Measurements from ENCODE around the gene KIF4A. TPM values are rescaled to one million over a fixed set of nuclear protein-coding genes. Genes with fewer than 3 reads are reported as not detected.
"Not testable (repeated sequence)": the region's sequence is repeated elsewhere in the genome, so short reads cannot be mapped to it uniquely, and the experiment has no call there.

Gene KIF4A
- total and polyA plus RNA-seq, 10 of the 15 experiments (the other 5 are each of a cell fraction or from before 2014, with no cell fraction given), result 10.8 to 28.8 (median 22.5) TPM

DNA sequence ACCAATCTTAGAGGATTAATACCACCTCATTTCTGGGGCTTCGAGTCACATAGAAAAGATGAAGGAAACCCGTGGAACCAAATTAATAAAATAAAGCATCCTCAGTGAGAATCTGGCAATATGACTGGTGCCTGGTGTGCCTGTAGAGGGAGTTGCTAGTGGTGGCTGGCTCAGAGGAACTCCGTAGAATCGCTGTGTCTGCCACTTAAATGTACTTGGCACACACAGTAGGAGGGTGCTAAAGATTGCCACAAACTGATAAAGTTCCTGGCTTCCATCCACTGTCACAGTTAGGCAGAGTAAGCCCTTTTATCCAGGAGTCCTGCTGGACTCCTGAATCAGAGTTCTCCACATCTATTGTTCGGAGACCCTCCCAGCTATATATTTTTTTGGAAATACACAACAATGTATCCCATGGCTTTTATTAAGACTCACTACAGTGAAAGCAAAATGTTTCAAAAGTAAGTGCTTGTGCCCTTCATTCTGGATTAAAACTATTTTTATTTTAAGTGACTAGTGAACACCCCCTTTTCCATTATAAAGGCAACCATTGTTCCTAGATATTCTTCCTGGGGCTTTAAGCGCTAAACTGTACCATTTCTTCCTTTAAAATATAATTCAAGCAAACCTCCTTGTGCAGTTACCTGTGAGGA, 56.6 kb downstream of the KIF4A start:
- no peak for DNase-seq (ENCODE audit: low read depth, low spot score)
- TF ChIP-seq TARDBP (IDR thresholded peaks at IDR 0.05; ENCODE audit: borderline replicate concordance) (no peak), DPF2 (IDR thresholded peaks at IDR 0.05) (no peak), POLR2AphosphoS2 (IDR thresholded peaks at IDR 0.05; ENCODE audit: low read depth, low read length) (no peak), ATF7 (IDR thresholded peaks at IDR 0.05; ENCODE audit: low read depth) (no peak), SMAD5 (IDR thresholded peaks at IDR 0.05; ENCODE audit: low read depth) (no peak), RB1 (IDR thresholded peaks at IDR 0.05; ENCODE audit: borderline replicate concordance) (no peak), IRF4 (IDR thresholded peaks at IDR 0.05; ENCODE audit: low read depth, low read length) (no peak), ZNF217 (IDR thresholded peaks at IDR 0.05) (no peak), CBX5 (IDR thresholded peaks at IDR 0.05; ENCODE audit: low read depth) (no peak), NBN (IDR thresholded peaks at IDR 0.05) (no peak), HCFC1 (IDR thresholded peaks at IDR 0.05; ENCODE audit: low read length) (no peak), ESRRA (IDR thresholded peaks at IDR 0.05; ENCODE audit: low read length) (no peak)
- TF ChIP-seq, protein P1, sequence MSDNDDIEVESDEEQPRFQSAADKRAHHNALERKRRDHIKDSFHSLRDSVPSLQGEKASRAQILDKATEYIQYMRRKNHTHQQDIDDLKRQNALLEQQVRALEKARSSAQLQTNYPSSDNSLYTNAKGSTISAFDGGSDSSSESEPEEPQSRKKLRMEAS (IDR thresholded peaks at IDR 0.05; ENCODE audit: low read depth, low read length), result no peak
- TF ChIP-seq, protein P2, sequence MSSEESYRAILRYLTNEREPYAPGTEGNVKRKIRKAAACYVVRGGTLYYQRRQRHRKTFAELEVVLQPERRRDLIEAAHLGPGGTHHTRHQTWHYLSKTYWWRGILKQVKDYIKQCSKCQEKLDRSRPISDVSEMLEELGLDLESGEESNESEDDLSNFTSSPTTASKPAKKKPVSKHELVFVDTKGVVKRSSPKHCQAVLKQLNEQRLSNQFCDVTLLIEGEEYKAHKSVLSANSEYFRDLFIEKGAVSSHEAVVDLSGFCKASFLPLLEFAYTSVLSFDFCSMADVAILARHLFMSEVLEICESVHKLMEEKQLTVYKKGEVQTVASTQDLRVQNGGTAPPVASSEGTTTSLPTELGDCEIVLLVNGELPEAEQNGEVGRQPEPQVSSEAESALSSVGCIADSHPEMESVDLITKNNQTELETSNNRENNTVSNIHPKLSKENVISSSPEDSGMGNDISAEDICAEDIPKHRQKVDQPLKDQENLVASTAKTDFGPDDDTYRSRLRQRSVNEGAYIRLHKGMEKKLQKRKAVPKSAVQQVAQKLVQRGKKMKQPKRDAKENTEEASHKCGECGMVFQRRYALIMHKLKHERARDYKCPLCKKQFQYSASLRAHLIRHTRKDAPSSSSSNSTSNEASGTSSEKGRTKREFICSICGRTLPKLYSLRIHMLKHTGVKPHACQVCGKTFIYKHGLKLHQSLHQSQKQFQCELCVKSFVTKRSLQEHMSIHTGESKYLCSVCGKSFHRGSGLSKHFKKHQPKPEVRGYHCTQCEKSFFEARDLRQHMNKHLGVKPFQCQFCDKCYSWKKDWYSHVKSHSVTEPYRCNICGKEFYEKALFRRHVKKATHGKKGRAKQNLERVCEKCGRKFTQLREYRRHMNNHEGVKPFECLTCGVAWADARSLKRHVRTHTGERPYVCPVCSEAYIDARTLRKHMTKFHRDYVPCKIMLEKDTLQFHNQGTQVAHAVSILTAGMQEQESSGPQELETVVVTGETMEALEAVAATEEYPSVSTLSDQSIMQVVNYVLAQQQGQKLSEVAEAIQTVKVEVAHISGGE (CRISPR knock-in tag; IDR thresholded peaks at IDR 0.05), result no peak
- Histone ChIP-seq H3K9ac (ENCODE audit: control insufficient read depth, insufficient read depth, low read length) (no peak overlapping the region), H4K20me1 (ENCODE audit: control insufficient read depth, insufficient read depth) (no peaks in the 10 kb centered on the region), H3K36me3 (ENCODE audit: control insufficient read depth in 2 of 2, insufficient read depth in 2 of 2, low read length in 1 of 2) (no peaks in the 10 kb centered on the region; a peak in 1 of 4 replicates), H2AFZ (ENCODE audit: control insufficient read depth, low read depth, low read length) (no peak overlapping the region), H3K9me3 (replicated peaks; ENCODE audit: control insufficient read depth, insufficient read depth, low read length) (no peaks in the 10 kb centered on the region), H3K79me2 (ENCODE audit: control insufficient read depth, insufficient read depth, low read length) (no peaks in the 10 kb centered on the region), H3K27me3 (replicated peaks in 1 of 2; ENCODE audit: control insufficient read depth in 2 of 2, insufficient read depth in 2 of 2, low read length in 1 of 2) (no peaks in the 10 kb centered on the region), H3K4me1 (ENCODE audit: control insufficient read depth, insufficient read depth, low read length) (no peaks in the 10 kb centered on the region), H3K4me2 (ENCODE audit: control insufficient read depth, insufficient read depth) (no peak overlapping the region), H3K27ac (ENCODE audit: control insufficient read depth, insufficient read depth) (no peak overlapping the region), H3K4me3 (no peak overlapping the region)
- no peak for ATAC-seq
- POLR2A ChIA-PET, result no interaction called here
- FAIRE-seq, result no peak
- in situ Hi-C loops (cut with MboI) (no loop called here), intact Hi-C loops (cut with micrococcal nuclease; ENCODE audit: unreplicated experiment) (no loop called here)
- BruUV-seq (replicated peaks), result no TSS peak
- RAD21 ChIA-PET (ENCODE audit: unreplicated experiment), result no interaction called here
- WGBS (ENCODE audit: insufficient coverage, insufficient replicate concordance, low lambda C conversion rate, missing lambda C conversion rate), result 56% methylated on average over 6 of the region's 6 CpGs
- CTCF ChIA-PET, result no interaction called here
- SMC1A ChIA-PET (ENCODE audit: uncharacterized antibody, unreplicated experiment), result no interaction called here

DNA sequence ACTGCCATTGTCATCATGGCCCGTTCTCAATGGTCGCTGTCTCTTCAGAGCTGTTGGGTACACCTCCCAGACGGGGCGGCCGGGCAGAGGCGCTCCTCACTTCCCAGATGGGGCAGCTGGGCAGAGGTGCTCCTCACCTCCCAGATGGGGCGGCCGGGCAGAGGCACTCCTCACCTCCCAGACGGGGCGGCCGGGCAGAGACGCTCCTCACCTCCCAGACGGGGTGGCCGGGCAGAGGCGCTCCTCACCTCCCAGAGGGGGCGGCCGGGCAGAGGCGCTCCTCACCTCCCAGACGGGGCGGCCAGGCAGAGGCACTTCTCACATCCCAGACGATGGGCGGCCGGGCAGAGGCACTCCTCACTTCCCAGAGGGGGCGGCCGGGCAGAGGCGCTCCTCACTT, 58.9 kb downstream of the KIF4A start:
- H3K36me3 ChIP-seq (ENCODE audit: control insufficient read depth in 2 of 2, insufficient read depth in 2 of 2, low read length in 1 of 2); H3K27ac ChIP-seq (ENCODE audit: control insufficient read depth, insufficient read depth); H4K20me1 ChIP-seq (ENCODE audit: control insufficient read depth, insufficient read depth); DNase-seq (ENCODE audit: low read depth, low spot score); SMC1A ChIA-PET (ENCODE audit: uncharacterized antibody, unreplicated experiment); H3K79me2 ChIP-seq (ENCODE audit: control insufficient read depth, insufficient read depth, low read length); ATAC-seq; POLR2A ChIA-PET; H3K4me1 ChIP-seq (ENCODE audit: control insufficient read depth, insufficient read depth, low read length); H3K27me3 ChIP-seq (replicated peaks in 1 of 2; ENCODE audit: control insufficient read depth in 2 of 2, insufficient read depth in 2 of 2, low read length in 1 of 2); BruUV-seq (replicated peaks); H3K9ac ChIP-seq (ENCODE audit: control insufficient read depth, insufficient read depth, low read length); H3K9me3 ChIP-seq (replicated peaks; ENCODE audit: control insufficient read depth, insufficient read depth, low read length); H3K4me2 ChIP-seq (ENCODE audit: control insufficient read depth, insufficient read depth); CTCF ChIA-PET; FAIRE-seq; RAD21 ChIA-PET (ENCODE audit: unreplicated experiment); intact Hi-C loops (cut with micrococcal nuclease; ENCODE audit: unreplicated experiment); H2AFZ ChIP-seq (ENCODE audit: control insufficient read depth, low read depth, low read length); H3K4me3 ChIP-seq; in situ Hi-C loops (cut with MboI): not testable (repeated sequence)
- 93% methylated on average over 24 of the region's 26 CpGs for WGBS (ENCODE audit: insufficient coverage, insufficient replicate concordance, low lambda C conversion rate, missing lambda C conversion rate)

Data from GM12878 (cell line).